Measurements from ENCODE around the gene ZNF24.

The ZNF24 gene

GRCh38 chr18:35355140-35355618, 11.0 kb upstream of the ZNF24 start:
- DNase-seq = peak in 49 of 51 donors; percentile 2 to 91 (median 68)

- DNase-seq = no peak
Measured at GRCh38 chr18:35352778-35353177, 8.6 kb upstream of the ZNF24 start.

DNA sequence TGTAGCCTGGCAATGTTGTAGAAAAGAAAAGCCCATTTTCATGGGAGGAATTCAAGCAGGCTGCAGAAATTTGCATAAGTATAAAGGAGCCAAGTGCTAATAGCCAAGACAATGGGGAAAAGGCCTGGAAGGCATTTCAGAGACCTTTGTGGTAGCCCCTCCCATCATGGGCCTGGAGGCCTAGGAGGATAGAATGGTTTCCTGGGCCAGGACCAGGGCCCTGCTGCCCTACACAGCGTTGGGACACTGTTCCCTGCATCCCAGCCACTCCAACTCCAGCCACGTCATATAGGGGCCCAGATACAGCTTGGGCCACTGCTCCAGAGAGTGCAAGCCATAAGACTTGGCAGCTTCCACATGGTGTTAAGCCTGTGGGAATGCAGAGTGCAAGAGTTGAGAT, 8.1 kb upstream of the ZNF24 start:
- no peak for DNase-seq

GRCh38 chr18:35348001-35348400, 3.8 kb upstream of the ZNF24 start:
- no peak for DNase-seq

DNA sequence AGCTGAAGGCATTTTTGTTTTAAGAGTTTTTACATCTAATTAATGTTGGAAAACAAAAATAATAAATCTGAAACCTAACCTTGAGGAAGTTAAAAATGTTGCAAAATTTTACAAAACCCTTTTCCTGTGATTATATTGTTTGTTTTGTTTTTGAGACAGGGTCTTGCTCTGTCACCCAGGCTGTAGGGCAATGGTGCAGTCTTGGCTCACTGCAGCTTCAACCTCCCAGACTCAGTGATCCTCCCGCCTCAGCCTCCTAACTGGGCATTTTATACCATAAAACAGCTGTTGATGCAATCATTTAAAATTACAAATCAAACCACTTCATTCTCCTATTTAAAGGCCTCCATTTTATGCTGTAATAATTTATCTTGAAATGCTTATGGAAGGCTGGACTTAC, 1.7 kb upstream of the ZNF24 start:
- DNase-seq = peak in 1 of 51 donors; percentile 0

GRCh38 chr18:35345460-35345921, 1.3 kb upstream of the ZNF24 start:
- DNase-seq = peak in 44 of 51 donors; percentile 1 to 79 (median 24)

DNA sequence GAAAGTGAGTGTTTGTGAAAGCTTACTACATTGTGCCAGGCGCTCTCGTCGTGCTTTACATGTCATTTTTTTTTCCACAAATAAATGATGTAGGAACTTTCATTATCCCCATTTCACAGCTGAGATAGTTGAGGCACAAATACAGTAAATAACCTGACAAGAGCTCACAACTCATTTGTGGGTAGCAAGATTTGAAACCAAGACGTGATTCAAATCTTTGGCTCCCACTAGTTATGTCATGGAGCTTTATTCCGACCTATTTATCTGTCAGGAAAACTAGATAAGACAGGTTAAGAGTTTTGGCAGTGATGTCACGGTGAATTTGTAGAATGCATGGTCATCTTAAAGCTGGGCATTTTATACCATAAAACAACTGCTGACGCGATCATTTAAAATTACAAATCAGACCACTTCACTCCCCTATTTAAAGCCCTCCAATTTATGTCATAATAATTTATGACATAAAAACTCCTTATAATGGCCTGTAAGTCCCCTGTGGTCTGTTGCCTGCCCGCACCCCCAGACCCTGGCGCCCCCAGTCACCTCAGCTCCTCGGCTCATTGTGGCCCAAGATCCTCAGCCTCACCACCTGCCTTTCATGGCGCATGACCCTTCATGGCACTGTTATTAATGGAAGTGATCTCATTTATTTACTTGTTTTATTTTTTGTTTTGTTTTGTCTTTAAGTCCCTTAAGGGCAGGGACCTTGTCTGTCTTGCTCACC, 678 bp upstream of the ZNF24 start:
- peak in 20 of 51 donors; percentile 1 to 65 (median 16) for DNase-seq

GRCh38 chr18:35343488-35343935, 708 bp downstream of the ZNF24 start:
- no peak for DNase-seq

GRCh38 chr18:35337286-35337685, 6.9 kb downstream of the ZNF24 start:
- DNase-seq = no peak

DNA sequence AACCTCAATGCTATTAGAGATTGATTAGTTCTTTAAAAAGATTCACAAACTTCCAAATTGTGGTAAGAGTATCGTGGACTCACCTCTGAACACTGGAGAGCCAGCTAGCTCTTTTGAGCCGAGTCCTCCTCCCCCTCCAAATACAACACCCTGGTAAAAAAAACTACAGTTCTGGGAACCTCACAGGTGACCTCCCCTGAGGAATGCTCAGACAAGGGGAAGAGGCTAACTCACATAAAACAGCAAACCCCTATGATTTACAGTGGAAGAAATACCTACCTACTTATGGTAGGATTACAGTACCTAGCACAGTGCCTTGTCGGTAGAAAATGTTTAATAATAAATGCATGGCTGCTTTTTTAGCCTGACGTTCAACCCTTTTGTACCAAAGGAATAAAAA, 8.4 kb downstream of the ZNF24 start:
- DNase-seq = no peak

DNA sequence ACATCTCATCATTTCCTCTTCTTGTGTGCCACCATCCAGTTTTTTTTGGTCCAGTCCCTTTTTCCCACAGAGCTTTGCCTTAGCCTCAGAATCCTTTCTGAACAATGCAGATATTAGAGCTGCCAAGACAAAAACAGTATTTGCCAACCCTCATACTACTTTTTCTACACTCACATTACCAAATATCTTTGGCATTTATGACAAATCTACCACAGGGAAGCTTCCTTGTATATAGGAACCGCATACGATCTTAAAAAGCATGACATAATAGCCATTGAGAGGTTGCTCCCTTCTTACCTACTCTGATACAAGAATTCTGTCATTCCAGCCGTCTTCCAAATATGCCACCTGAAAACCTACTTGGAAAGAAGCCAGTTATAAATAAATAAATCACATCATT, 9.4 kb downstream of the ZNF24 start:
- DNase-seq = no peak

DNA sequence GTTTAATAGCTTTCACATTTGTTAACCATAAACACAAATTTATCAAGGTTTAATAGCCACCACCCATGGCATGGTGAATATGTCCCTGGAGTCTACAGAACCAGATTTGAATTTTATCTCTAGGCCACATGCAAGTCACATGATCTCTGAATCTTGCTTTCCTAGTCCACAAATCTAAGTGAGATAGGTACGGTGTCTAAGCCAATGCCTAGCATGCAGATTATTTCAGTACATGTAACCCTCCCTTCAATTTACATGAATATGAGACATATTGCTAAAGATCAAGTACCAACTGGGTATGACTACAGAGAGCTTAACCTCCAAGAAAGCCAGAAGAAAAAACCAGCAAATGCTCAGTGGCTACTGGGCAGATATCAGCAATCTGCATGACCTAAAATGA, 10.0 kb downstream of the ZNF24 start:
- no peak for DNase-seq

DNA sequence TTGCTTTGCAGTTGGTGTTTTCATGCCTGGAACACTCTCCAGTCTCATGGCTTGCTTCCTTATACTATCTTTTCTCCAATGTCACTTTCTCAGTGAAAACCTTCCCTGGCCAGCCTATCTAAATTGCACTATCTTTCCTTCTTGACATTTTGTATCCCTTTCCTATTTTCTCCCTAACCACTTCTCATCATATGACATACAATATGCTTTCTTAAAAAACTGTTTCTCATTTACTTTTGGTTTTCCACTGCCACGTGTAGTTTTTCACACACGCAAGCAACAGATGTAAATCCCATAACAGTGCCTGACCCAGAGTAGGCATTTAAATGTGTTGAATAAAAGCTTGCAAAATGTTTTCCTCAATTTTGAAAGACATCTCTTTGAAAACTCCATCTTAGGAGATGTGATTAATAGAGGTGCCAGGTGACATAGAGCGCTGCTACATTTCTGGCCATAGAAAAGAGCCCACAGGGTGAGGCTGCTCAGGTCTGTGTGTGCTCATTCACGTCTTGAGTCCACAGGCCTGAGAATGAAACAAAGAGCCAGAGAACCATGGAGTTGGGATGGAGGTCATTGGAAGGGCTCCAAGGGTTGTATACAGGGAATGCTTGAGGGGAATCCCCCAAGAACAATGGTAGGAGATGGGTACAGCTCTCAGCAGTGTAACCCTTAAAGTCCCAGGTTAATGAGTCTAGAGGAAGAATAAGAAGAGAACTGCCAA, 12.7 kb downstream of the ZNF24 start:
- no peak for DNase-seq

DNA sequence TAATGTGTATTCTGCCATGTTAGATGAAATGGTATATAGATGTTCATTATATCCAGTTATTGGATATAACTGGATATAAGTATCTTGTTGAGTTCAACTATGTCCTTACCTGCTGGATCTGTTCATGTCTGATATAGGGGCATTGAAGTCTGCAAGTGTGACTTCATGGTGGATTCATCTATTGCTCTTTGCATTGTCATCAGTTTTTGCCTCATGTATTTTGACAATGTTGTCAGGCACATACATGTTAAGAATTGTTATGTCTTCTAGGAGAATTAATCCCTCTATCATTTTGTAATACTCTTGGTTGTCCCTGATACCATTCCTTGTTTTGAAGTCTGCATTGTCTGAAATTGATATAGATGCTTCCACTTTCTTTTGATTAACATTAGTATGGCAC, 15.4 kb downstream of the ZNF24 start:
- DNase-seq = no peak

GRCh38 chr18:35326695-35327387, 17.4 kb downstream of the ZNF24 start:
- DNase-seq = no peak

DNA sequence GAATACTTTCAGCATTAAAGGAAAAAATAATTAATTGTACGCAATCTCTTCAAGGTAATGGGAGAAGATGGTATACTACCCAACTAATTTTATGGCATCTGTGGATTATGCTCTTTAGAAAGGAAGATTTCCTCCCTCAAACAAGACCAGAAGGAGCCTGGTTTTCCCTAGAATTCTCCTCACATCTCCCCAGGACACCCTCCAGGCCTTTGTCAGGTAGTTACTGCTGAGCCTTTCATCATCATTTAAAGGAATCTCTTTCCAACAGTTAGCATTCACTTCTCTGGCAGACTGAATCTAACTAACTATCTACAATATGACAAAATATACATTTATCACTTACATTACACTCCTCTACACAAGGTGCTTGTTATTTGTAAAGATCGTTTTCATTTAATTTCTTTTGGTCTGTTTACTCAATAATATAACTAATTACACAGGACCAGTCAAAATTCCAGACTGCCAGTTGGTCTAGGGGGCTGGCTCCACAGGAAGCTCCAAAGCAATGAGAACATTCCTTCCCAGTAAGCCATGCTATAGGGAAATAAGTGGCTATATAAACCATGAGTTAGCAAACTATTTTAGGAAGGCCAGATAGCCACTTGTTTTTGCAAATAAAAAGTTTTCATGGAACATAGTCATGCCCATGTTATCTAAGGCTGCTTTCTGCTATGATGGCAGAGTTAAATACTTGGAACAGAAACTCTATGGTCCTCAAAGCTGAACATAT, 19.1 kb downstream of the ZNF24 start:
- no peak for DNase-seq

DNA sequence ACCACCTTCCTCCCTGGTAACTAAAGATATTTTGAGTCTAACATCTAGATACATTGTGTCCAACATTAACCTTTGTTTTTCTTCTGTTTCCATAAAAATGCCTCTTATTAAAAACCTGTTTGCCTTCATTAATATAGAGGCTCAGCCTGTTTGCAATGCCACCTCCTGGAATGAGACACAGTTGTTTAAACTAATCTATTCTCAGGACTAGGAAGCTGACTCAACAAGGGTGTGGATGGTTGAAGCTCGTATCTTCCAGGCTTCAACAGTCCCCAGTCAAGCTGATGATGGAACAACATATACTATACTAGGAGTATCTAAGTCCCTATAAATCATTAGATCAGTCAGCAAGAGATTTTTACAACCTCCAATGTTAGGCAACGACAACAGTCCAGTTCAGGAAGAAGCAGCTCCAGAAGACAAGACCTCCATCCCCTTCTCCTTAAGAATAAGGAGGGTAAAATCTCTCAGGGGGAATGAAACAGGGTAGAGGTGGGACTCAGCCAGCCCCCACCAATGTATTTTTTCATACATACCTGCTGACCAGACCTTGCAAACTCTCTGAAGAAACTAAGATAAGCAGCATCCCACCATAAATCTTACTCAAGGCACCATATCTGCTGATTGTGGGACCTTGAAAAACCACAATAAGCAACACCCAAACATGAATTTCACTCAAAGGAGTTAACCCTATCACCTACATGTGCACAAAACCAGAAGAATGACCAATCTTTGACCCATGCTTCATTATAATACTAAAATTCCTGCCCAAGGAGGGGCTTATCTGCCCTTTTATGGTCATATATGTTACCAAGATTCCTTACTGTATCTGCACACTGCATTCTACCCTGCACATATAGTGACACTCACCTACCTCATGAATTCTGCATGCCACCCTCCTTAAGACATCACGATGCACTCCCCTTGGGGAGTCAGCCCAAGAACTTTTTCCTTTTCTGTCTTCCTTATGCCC, 21.4 kb downstream of the ZNF24 start:
- no peak for DNase-seq

DNA sequence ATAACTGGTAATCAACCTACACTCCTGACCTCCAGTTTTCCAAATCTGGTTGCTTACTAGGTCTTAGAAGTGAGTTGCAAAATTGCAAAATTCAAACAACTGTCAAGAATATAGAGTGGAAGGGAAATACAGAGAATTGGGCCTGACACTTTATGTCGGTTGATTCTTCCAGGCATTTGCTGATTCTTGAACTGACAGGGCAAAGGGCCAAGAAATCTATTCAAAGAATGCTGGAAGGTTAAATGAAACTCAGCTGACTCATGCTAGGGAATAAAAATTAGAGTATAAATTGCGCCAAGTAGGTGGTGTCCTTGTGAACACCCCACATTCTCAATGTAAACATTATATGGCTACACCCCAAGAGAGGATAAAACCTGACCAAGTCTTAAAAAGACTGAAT, 32.7 kb downstream of the ZNF24 start:
- no peak for DNase-seq

DNA sequence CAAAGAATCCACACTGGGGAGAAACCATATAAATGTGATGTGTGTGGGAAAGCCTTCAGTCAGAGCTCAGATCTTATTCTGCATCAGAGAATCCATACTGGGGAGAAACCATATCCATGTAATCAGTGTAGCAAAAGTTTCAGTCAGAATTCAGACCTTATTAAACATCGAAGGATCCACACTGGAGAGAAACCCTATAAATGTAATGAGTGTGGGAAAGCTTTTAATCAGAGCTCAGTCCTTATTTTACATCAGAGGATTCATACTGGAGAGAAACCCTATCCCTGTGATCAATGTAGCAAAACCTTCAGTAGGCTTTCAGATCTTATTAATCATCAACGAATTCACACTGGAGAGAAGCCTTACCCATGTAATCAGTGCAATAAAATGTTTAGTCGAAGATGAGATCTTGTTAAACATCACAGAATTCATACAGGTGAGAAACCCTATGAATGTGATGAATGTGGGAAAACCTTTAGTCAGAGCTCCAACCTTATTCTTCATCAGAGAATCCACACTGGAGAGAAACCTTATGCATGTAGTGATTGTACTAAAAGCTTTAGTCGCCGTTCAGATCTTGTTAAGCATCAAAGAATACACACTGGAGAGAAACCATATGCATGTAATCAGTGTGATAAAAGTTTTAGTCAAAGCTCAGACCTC, 37.5 kb downstream of the ZNF24 start:
- DNase-seq = no peak

DNA sequence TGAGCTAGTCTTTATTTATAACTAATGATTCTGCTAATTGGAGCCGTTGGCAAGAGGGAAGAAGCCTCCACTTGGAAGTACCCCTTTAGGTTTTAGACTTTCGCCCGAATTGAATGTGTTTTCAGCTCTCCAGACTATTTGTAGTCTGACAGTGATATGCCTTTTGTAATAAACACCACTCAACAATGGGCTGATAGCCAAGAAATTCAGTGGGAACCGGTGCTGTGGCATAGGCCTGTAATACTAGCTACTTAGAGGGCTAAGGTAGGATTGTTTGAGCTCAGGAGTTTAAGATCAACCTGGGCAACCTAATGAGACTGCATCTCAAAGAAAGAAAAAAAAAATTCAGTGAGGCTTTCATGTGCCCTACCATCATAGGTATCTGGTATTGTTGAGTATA, 40.6 kb downstream of the ZNF24 start:
- no peak for DNase-seq

All from hypothalamus (tissue), 51 donors.